Neutrophil (primary cell): ENCODE results near the gene DDR1.

Experiments
- H3K27ac ChIP-seq: fragments of 200-600 bp; sonication (generic); 2 replicates; pipeline ENCODE4 v1.5.1; 2016; ENCODE audit warnings: mild to moderate bottlenecking, moderate library complexity
- H3K27me3 ChIP-seq: fragments of 200-600 bp; sonication (generic); 2 replicates; pipeline ENCODE4 v1.6.0; 2016; ENCODE audit warnings: mild to moderate bottlenecking
- H3K36me3 ChIP-seq: fragments of 200-600 bp; sonication (generic); 2 replicates; pipeline ENCODE4 v1.5.1; 2017
- H3K4me1 ChIP-seq, 2 experiments: fragments of 200-600 bp in 1 of 2; sonication (generic) in 1 of 2; 1 replicate in 1 of 2; 2 replicates in 1 of 2; pipeline versions ENCODE4 v1.5.1 to v1.6.1; 2013 to 2016; ENCODE audit warnings: low read depth in 1 of 2, low read length in 1 of 2, mild to moderate bottlenecking in 1 of 2, moderate library complexity in 1 of 2; ENCODE audit not compliant: control insufficient read depth in 1 of 2, insufficient read depth in 1 of 2
- H3K4me3 ChIP-seq, 2 experiments: fragments of 200-600 bp in 1 of 2; sonication (generic) in 1 of 2; 1 replicate in 1 of 2; 2 replicates in 1 of 2; pipeline ENCODE4 v1.5.1; 2013 to 2016; ENCODE audit warnings: low read depth in 1 of 2, low read length in 1 of 2, mild to moderate bottlenecking in 1 of 2, moderate library complexity in 1 of 2
- H3K9me3 ChIP-seq: fragments of 200-600 bp; sonication (generic); 2 replicates; pipeline ENCODE4 v1.5.1; 2016
- CTCF ChIP-seq: fragments of 200-600 bp; sonication (generic); IDR thresholded peaks from 2 replicates; pipeline ENCODE4 v1.5.1; 2016; ENCODE audit warnings: antibody characterized with exemption

DDR1 gene

GRCh38 chr6:30889496-30889885 lies 5.2 kb downstream of the DDR1 start:
- no peaks in the 10 kb centered on the region for H3K36me3 ChIP-seq
- no peak overlapping the region for H3K4me3 ChIP-seq
- TF ChIP-seq CTCF, result no peak
- no peaks in the 10 kb centered on the region for H3K9me3 ChIP-seq
- H3K27ac ChIP-seq, result no peak overlapping the region
- peaks cover 93% of the 10 kb centered on the region for H3K27me3 ChIP-seq
- peaks cover 6 to 9% of the 10 kb centered on the region in 2 experiments for H3K4me1 ChIP-seq

GRCh38 chr6:30889921-30890645 lies 5.8 kb downstream of the DDR1 start:
- no peaks in the 10 kb centered on the region for H3K9me3 ChIP-seq
- no peak overlapping the region for H3K27ac ChIP-seq
- TF ChIP-seq CTCF, result no peak
- peaks cover 91% of the 10 kb centered on the region for H3K27me3 ChIP-seq
- peaks cover 0 to 5% of the 10 kb centered on the region in 2 experiments for H3K4me1 ChIP-seq
- no peaks in the 10 kb centered on the region for H3K36me3 ChIP-seq
- H3K4me3 ChIP-seq, result no peak overlapping the region

- Histone ChIP-seq H3K27me3 (peaks cover 91% of the 10 kb centered on the region), H3K36me3 (no peaks in the 10 kb centered on the region), H3K9me3 (no peaks in the 10 kb centered on the region), H3K4me1 (no peaks in the 10 kb centered on the region), H3K27ac (no peak overlapping the region), H3K4me3 (no peak overlapping the region)
- TF ChIP-seq CTCF, result no peak
Measured at GRCh38 chr6:30890646-30891449, 6.5 kb downstream of the DDR1 start.

GRCh38 chr6:30891450-30891723 lies 7.1 kb downstream of the DDR1 start:
- no peak overlapping the region for H3K4me3 ChIP-seq
- no peaks in the 10 kb centered on the region for H3K4me1 ChIP-seq
- no peaks in the 10 kb centered on the region for H3K36me3 ChIP-seq
- H3K9me3 ChIP-seq, result no peaks in the 10 kb centered on the region
- no peak for TF ChIP-seq CTCF
- no peak overlapping the region for H3K27ac ChIP-seq
- peaks cover 86% of the 10 kb centered on the region for H3K27me3 ChIP-seq

- no peak for TF ChIP-seq CTCF
- H3K27me3 ChIP-seq, result peaks cover 81% of the 10 kb centered on the region
- no peak overlapping the region for H3K4me3 ChIP-seq
- H3K27ac ChIP-seq, result no peak overlapping the region
- H3K4me1 ChIP-seq, result no peaks in the 10 kb centered on the region
- H3K9me3 ChIP-seq, result no peaks in the 10 kb centered on the region
- no peaks in the 10 kb centered on the region for H3K36me3 ChIP-seq
Measured at GRCh38 chr6:30891816-30892538, 7.7 kb downstream of the DDR1 start.
